WTC11 (cell line): ENCODE data around the gene HINT2.

Experiments used
- CTCF ChIP-seq: fragments of 200-600 bp; IDR thresholded peaks from 2 replicates; pipeline ENCODE4 v1.8.0; 2022; ENCODE audit warnings: antibody characterized with exemption
- NFYB ChIP-seq: sonication (generic); formaldehyde crosslinking; conservative IDR thresholded peaks from 2 replicates; pipeline ENCODE4 v1.8.0; 2022; ENCODE audit warnings: low read depth, missing genetic modification reagents

- no peak for TF ChIP-seq CTCF
- no peak for TF ChIP-seq NFYB (CRISPR knock-in tag)
Measured at GRCh38 chr9:35859310-35859989, 44.6 kb upstream of the HINT2 start.
